ENCODE results near the gene FXYD5. TPM values are rescaled to one million over a fixed set of nuclear protein-coding genes. Genes with fewer than 3 reads are reported as not detected.

FXYD5 gene
- total RNA-seq, 2 donors from 2014 or later, result 24.0 to 29.6 TPM

DNA sequence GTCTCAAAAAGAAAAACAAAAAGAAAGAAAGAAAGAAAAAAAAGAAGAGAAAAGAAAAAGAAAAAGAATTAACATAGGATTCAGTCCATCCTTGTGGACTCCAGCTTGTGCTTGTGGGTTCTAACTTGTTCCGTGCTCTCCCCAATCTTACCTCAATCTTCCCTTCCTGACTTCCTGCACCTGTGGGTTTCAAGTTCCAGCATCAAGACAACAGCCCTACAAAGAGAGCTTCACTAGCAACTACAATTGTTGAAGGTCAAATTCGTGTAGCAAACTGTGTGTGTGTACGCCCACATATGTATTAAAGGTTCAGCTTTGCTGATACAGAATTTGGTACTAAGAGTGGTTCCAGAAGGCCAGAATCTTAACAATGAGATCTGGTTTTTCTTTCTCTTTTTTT lies 25.3 kb downstream of the FXYD5 start:
- no peaks in the 10 kb centered on the region for H3K9me3 ChIP-seq (ENCODE audit: control insufficient read depth, low read length)
- Mint-ChIP-seq H3K36me3 (ENCODE audit: low read depth) (no peaks in the 10 kb centered on the region), H3K4me1 (no peaks in the 10 kb centered on the region), H3K27me3 (ENCODE audit: insufficient read depth) (peaks cover 8% of the 10 kb centered on the region), H3K4me3 (no peak overlapping the region), H3K9me3 (peaks cover 8% of the 10 kb centered on the region), H3K27ac (no peak overlapping the region)
- H3K9ac ChIP-seq (ENCODE audit: extremely low read depth, low read length, poor library complexity, severe bottlenecking), result no peak overlapping the region
- H3K4me1 ChIP-seq (ENCODE audit: control insufficient read depth, insufficient read depth, low read length), result no peaks in the 10 kb centered on the region
- no peak overlapping the region for H3K27ac ChIP-seq (ENCODE audit: low read depth, low read length)
- no peaks in the 10 kb centered on the region for H3K36me3 ChIP-seq (ENCODE audit: control insufficient read depth, insufficient read depth, low read length)
- 89 to 92% methylated on average over 2 to 3 of the region's 3 CpGs for WGBS, 2 experiments (ENCODE audit: insufficient coverage in 1 of 2, insufficient read length in 1 of 2)
- H3K27me3 ChIP-seq (ENCODE audit: control insufficient read depth, insufficient read depth, low read length, poor library complexity, severe bottlenecking), result no peaks in the 10 kb centered on the region
- DNase-seq, result no peak
- TF ChIP-seq, protein P1, sequence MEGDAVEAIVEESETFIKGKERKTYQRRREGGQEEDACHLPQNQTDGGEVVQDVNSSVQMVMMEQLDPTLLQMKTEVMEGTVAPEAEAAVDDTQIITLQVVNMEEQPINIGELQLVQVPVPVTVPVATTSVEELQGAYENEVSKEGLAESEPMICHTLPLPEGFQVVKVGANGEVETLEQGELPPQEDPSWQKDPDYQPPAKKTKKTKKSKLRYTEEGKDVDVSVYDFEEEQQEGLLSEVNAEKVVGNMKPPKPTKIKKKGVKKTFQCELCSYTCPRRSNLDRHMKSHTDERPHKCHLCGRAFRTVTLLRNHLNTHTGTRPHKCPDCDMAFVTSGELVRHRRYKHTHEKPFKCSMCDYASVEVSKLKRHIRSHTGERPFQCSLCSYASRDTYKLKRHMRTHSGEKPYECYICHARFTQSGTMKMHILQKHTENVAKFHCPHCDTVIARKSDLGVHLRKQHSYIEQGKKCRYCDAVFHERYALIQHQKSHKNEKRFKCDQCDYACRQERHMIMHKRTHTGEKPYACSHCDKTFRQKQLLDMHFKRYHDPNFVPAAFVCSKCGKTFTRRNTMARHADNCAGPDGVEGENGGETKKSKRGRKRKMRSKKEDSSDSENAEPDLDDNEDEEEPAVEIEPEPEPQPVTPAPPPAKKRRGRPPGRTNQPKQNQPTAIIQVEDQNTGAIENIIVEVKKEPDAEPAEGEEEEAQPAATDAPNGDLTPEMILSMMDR (conservative IDR thresholded peaks at IDR 0.05), result no peak
- H3K4me3 ChIP-seq (ENCODE audit: low read length), result no peak overlapping the region

DNA sequence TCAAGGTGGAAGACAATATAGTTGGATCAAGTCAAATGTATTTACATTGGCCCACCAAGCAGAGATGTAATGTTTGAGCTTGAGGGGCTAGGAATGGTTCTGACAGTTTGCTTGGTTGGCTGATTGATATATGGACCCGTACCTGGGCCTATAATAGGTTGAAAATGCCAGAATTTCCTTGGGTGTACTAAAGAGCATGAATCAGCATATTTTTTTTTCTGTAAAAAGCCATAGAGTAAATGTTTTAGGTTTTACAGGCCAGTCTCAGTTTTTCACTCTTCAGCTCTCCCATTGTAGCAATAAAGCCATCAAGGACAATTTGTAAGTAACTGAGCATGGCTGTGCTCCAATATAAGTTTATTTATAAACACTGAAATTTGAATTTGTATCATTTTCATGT lies 26.9 kb downstream of the FXYD5 start:
- WGBS, 2 experiments (ENCODE audit: insufficient coverage in 1 of 2, insufficient read length in 1 of 2), result 83 to 86% methylated on average over 1 of the region's 1 CpG
- Mint-ChIP-seq H3K27me3 (ENCODE audit: insufficient read depth) (peaks cover 8% of the 10 kb centered on the region), H3K4me1 (no peaks in the 10 kb centered on the region), H3K27ac (no peak overlapping the region), H3K9me3 (peaks cover 8% of the 10 kb centered on the region), H3K36me3 (ENCODE audit: low read depth) (no peaks in the 10 kb centered on the region), H3K4me3 (no peak overlapping the region)
- no peak overlapping the region for H3K4me3 ChIP-seq (ENCODE audit: low read length)
- H3K36me3 ChIP-seq (ENCODE audit: control insufficient read depth, insufficient read depth, low read length), result no peaks in the 10 kb centered on the region
- no peak overlapping the region for H3K27ac ChIP-seq (ENCODE audit: low read depth, low read length)
- H3K9me3 ChIP-seq (ENCODE audit: control insufficient read depth, low read length), result no peaks in the 10 kb centered on the region
- no peaks in the 10 kb centered on the region for H3K4me1 ChIP-seq (ENCODE audit: control insufficient read depth, insufficient read depth, low read length)
- no peak for DNase-seq
- no peaks in the 10 kb centered on the region for H3K27me3 ChIP-seq (ENCODE audit: control insufficient read depth, insufficient read depth, low read length, poor library complexity, severe bottlenecking)
- TF ChIP-seq, protein P1 (conservative IDR thresholded peaks at IDR 0.05), result no peak
- no peak overlapping the region for H3K9ac ChIP-seq (ENCODE audit: extremely low read depth, low read length, poor library complexity, severe bottlenecking)

DNA sequence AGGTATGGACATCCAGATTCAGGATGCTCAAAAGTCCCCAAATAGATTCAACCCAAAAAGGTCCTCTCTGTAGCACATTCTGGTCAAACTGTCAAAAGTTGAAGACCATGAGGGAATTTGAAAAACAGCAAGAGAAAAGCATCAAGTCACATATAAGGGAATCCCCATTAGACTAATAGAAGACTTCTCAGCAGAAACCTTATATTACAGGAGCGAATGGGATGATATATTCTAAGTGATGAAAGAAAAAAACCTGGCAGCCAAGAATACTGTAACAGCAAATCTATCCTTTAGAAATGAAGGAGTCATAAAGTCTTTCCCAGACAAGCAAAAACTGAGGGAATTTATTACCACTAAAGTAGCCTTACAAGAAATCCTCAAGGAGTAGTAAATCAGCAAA lies 29.7 kb downstream of the FXYD5 start:
- Histone ChIP-seq H3K27ac (ENCODE audit: low read depth, low read length) (no peak overlapping the region), H3K36me3 (ENCODE audit: control insufficient read depth, insufficient read depth, low read length) (no peaks in the 10 kb centered on the region), H3K4me1 (ENCODE audit: control insufficient read depth, insufficient read depth, low read length) (no peaks in the 10 kb centered on the region), H3K9ac (ENCODE audit: extremely low read depth, low read length, poor library complexity, severe bottlenecking) (no peak overlapping the region), H3K4me3 (ENCODE audit: low read length) (no peak overlapping the region), H3K9me3 (ENCODE audit: control insufficient read depth, low read length) (no peaks in the 10 kb centered on the region), H3K27me3 (ENCODE audit: control insufficient read depth, insufficient read depth, low read length, poor library complexity, severe bottlenecking) (no peaks in the 10 kb centered on the region)
- TF ChIP-seq, protein P1 (conservative IDR thresholded peaks at IDR 0.05), result no peak
- WGBS, 2 experiments (ENCODE audit: insufficient coverage in 1 of 2, insufficient read length in 1 of 2), result no CpG with 5 or more reads among the region's 1 CpG
- Mint-ChIP-seq H3K27ac (no peak overlapping the region), H3K4me1 (no peaks in the 10 kb centered on the region), H3K27me3 (ENCODE audit: insufficient read depth) (peaks cover 2% of the 10 kb centered on the region), H3K9me3 (no peaks in the 10 kb centered on the region), H3K4me3 (no peak overlapping the region), H3K36me3 (ENCODE audit: low read depth) (no peaks in the 10 kb centered on the region)
- DNase-seq, result no peak
